H9 (cell line): ENCODE results near the gene CD48. TPM values are rescaled to one million over a fixed set of nuclear protein-coding genes. Genes with fewer than 3 reads are reported as not detected.

Experiments used
- DNase-seq: peaks from one replicate; pipeline ENCODE4 v3.0.0-alpha.2; 2017
- H2AFZ ChIP-seq: one replicate; pipeline ENCODE4 v1.6.1; 2013; ENCODE audit warnings: mild to moderate bottlenecking, low read length, control low read depth, moderate library complexity
- H2AK5ac ChIP-seq: 2 replicates; pipeline ENCODE4 v1.6.1; 2013; ENCODE audit warnings: low read length, control low read depth, mixed read lengths; ENCODE audit not compliant: insufficient read length
- H2BK120ac ChIP-seq: one replicate; pipeline ENCODE4 v1.6.1; 2013; ENCODE audit warnings: low read depth, mild to moderate bottlenecking, low read length, control low read depth, inconsistent platforms; ENCODE audit not compliant: poor library complexity, severe bottlenecking
- H2BK12ac ChIP-seq: 2 replicates; pipeline ENCODE4 v1.6.1; 2013; ENCODE audit warnings: low read length, control low read depth, mixed read lengths, low read depth; ENCODE audit not compliant: insufficient read length
- H2BK15ac ChIP-seq: 2 replicates; pipeline ENCODE4 v1.6.1; 2013; ENCODE audit warnings: low read depth, low read length, control low read depth
- H2BK20ac ChIP-seq: one replicate; pipeline ENCODE4 v1.6.1; 2013; ENCODE audit warnings: low read depth, mild to moderate bottlenecking, low read length, control low read depth, inconsistent platforms; ENCODE audit not compliant: poor library complexity, severe bottlenecking
- H2BK5ac ChIP-seq: 2 replicates; pipeline ENCODE4 v1.6.1; 2013; ENCODE audit warnings: low read length, control low read depth, mixed read lengths; ENCODE audit not compliant: insufficient read length
- H3K14ac ChIP-seq: 2 replicates; pipeline ENCODE4 v1.6.1; 2013; ENCODE audit warnings: low read length, control low read depth; ENCODE audit not compliant: insufficient read depth
- H3K18ac ChIP-seq: 2 replicates; pipeline ENCODE4 v1.6.1; 2013; ENCODE audit warnings: low read depth, mild to moderate bottlenecking, mixed read lengths, low read length, control low read depth; ENCODE audit not compliant: insufficient read length
- H3K23ac ChIP-seq: 2 replicates; pipeline ENCODE4 v1.6.1; 2013; ENCODE audit warnings: low read length, control low read depth, mixed read lengths, low read depth; ENCODE audit not compliant: insufficient read length
- H3K23me2 ChIP-seq: 2 replicates; pipeline ENCODE4 v1.6.1; 2013; ENCODE audit warnings: low read depth, mild to moderate bottlenecking, mixed read lengths, low read length, control low read depth; ENCODE audit not compliant: insufficient read length, poor library complexity, severe bottlenecking
- H3K27ac ChIP-seq: 2 replicates; pipeline ENCODE4 v1.5.1; 2013; ENCODE audit warnings: low read length, control low read depth, mixed read lengths, low read depth; ENCODE audit not compliant: insufficient read length
- H3K27me3 ChIP-seq: 2 replicates; pipeline ENCODE4 v1.6.1; 2013; ENCODE audit warnings: low read length, control low read depth, inconsistent platforms; ENCODE audit not compliant: insufficient read depth
- H3K4ac ChIP-seq: 2 replicates; pipeline ENCODE4 v1.6.1; 2013; ENCODE audit warnings: low read depth, mild to moderate bottlenecking, control low read depth, inconsistent platforms, low read length, moderate library complexity
- H3K4me1 ChIP-seq: 2 replicates; pipeline ENCODE4 v1.6.1; 2013; ENCODE audit warnings: low read length, control low read depth, inconsistent platforms; ENCODE audit not compliant: insufficient read depth
- H3K4me2 ChIP-seq: 2 replicates; pipeline ENCODE4 v1.6.1; 2013; ENCODE audit warnings: low read length, control low read depth, mixed read lengths; ENCODE audit not compliant: insufficient read length, insufficient read depth
- H3K56ac ChIP-seq: 2 replicates; pipeline ENCODE4 v1.6.1; 2013; ENCODE audit warnings: low read depth, mild to moderate bottlenecking, mixed read lengths, low read length, control low read depth; ENCODE audit not compliant: insufficient read length
- H3K79me1 ChIP-seq: 2 replicates; pipeline ENCODE4 v1.6.1; 2013; ENCODE audit warnings: low read depth, mild to moderate bottlenecking, moderate library complexity, low read length, control low read depth, inconsistent platforms; ENCODE audit not compliant: insufficient read depth, poor library complexity, severe bottlenecking
- H3K79me2 ChIP-seq: 2 replicates; pipeline ENCODE4 v1.6.1; 2013; ENCODE audit warnings: low read length, control low read depth, inconsistent platforms; ENCODE audit not compliant: insufficient read depth
- H3K9ac ChIP-seq: 2 replicates; pipeline ENCODE4 v1.6.1; 2013; ENCODE audit warnings: low read length, control low read depth, mixed read lengths; ENCODE audit not compliant: insufficient read length; ENCODE audit errors: extremely low read depth
- H3K9me3 ChIP-seq: one replicate; pipeline ENCODE4 v1.6.1; 2013; ENCODE audit warnings: low read depth, low read length, inconsistent platforms; ENCODE audit not compliant: control insufficient read depth
- H3T11ph ChIP-seq: one replicate; pipeline ENCODE4 v1.6.1; 2013; ENCODE audit warnings: mild to moderate bottlenecking, low read length, control low read depth, inconsistent platforms
- H4K20me1 ChIP-seq: one replicate; pipeline ENCODE4 v1.6.1; 2013; ENCODE audit not compliant: control insufficient read depth, insufficient read length, insufficient read depth
- H4K5ac ChIP-seq: 2 replicates; pipeline ENCODE4 v1.6.1; 2013; ENCODE audit warnings: low read depth, mild to moderate bottlenecking, mixed read lengths, low read length, control low read depth; ENCODE audit not compliant: insufficient read length
- H4K8ac ChIP-seq: replicated peaks from 2 replicates; pipeline ENCODE4 v1.6.1; 2013; ENCODE audit warnings: low read length, control low read depth, mixed read lengths, low read depth; ENCODE audit not compliant: insufficient read length
- H4K91ac ChIP-seq: 2 replicates; pipeline ENCODE4 v1.6.1; 2013; ENCODE audit warnings: low read depth, mild to moderate bottlenecking, moderate library complexity, mixed read lengths, low read length, control low read depth; ENCODE audit not compliant: insufficient read length
- H3K27ac Mint-ChIP-seq, 3 experiments: 2 replicates in 2 of 3; 3 replicates in 1 of 3; pipeline ENCODE4 v1.8.0; 2020 to 2021; ENCODE audit warnings: mixed read lengths in 3 of 3, mild to moderate bottlenecking in 1 of 3, moderate library complexity in 1 of 3
- H3K27me3 Mint-ChIP-seq: 2 replicates; pipeline ENCODE4 v1.8.0; 2021; ENCODE audit warnings: low read depth, mild to moderate bottlenecking, moderate library complexity, mixed read lengths
- H3K36me3 Mint-ChIP-seq, 3 experiments: 2 replicates in 2 of 3; 3 replicates in 1 of 3; pipeline ENCODE4 v1.8.0; 2020 to 2021; ENCODE audit warnings: low read depth in 3 of 3, mixed read lengths in 3 of 3; ENCODE audit not compliant: insufficient read depth in 1 of 3
- H3K4me1 Mint-ChIP-seq, 2 experiments: 2 replicates each; pipeline ENCODE4 v1.8.0; 2020; ENCODE audit warnings: mixed read lengths in 2 of 2
- H3K4me3 Mint-ChIP-seq, 2 experiments: 2 replicates in 1 of 2; 3 replicates in 1 of 2; pipeline ENCODE4 v1.8.0; 2020 to 2021; ENCODE audit warnings: mild to moderate bottlenecking in 2 of 2, mixed read lengths in 2 of 2, moderate library complexity in 1 of 2
- H3K9me3 Mint-ChIP-seq, 2 experiments: 2 replicates in 1 of 2; 3 replicates in 1 of 2; pipeline ENCODE4 v1.8.0; 2020; ENCODE audit warnings: mild to moderate bottlenecking in 2 of 2, mixed read lengths in 2 of 2, moderate library complexity in 1 of 2
- CTCF ChIP-seq: fragments of 200-600 bp; sonication (generic); conservative IDR thresholded peaks from 3 replicates; pipeline ENCODE4 v1.8.0; 2021; ENCODE audit warnings: antibody characterized with exemption, mild to moderate bottlenecking
- WGBS: extraction: QIAGEN DNeasy Blood & Tissue Kit; methylation state at CpG from one replicate; pipeline ENCODE4 v1.1.7; 2013; ENCODE audit warnings: missing lambda C conversion rate, low lambda C conversion rate, mixed read lengths; ENCODE audit not compliant: insufficient read length; ENCODE audit errors: extremely low coverage; 5-methylcytosine and 5-hydroxymethylcytosine counted together
- total RNA-seq: library from RNA; stranded (reverse); gene quantifications from 2 replicates; pipeline ENCODE4 v1.2.1, GENCODE V29; 2021

The CD48 gene
- total RNA-seq, 1 experiment from 2014 or later: not detected

- Histone ChIP-seq H3K79me1 (no peaks in the 10 kb centered on the region), H4K20me1 (no peaks in the 10 kb centered on the region), H4K5ac (no peak overlapping the region), H3K4ac (no peak overlapping the region), H3K4me2 (no peak overlapping the region), H3K14ac (no peak overlapping the region), H3K4me1 (no peaks in the 10 kb centered on the region; the same call in 1 of the 2 replicates), H2BK20ac (no peak overlapping the region), H3K27ac (no peak overlapping the region), H2AFZ (no peak overlapping the region), H4K8ac (no peak overlapping the region), H3K9me3 (no peaks in the 10 kb centered on the region), H2BK15ac (no peak overlapping the region), H3K79me2 (no peaks in the 10 kb centered on the region), H3K56ac (no peak overlapping the region), H3K27me3 (no peaks in the 10 kb centered on the region), H3K23ac (no peak overlapping the region), H4K91ac (no peak overlapping the region), H2BK120ac (no peak overlapping the region), H3T11ph (no peak overlapping the region), H2BK5ac (no peak overlapping the region), H2BK12ac (no peak overlapping the region), H3K18ac (no peak overlapping the region), H3K23me2 (no peaks in the 10 kb centered on the region), H2AK5ac (no peak overlapping the region), H3K9ac (no peak overlapping the region)
- Mint-ChIP-seq H3K27me3 (peaks cover 1% of the 10 kb centered on the region; the same call in 1 of the 2 replicates), H3K9me3 (no peaks in the 10 kb centered on the region), H3K4me3 (no peak overlapping the region), H3K4me1 (peaks cover 8 to 9% of the 10 kb centered on the region in 2 experiments), H3K36me3 (no peaks in the 10 kb centered on the region), H3K27ac (no peak overlapping the region)
- DNase-seq: no peak
- no CpG with 5 or more reads among the region's 4 CpGs for WGBS
- TF ChIP-seq CTCF: no peak
Measured at GRCh38 chr1:160708118-160708517, 3.5 kb downstream of the CD48 start.
